Ammon's horn (tissue), 1 donor: ENCODE data around the gene MLNR.
A peak's percentile ranks its signal among the peaks of the same experiment; 100 is the strongest.

ENCODE experiments used
- DNase-seq: peaks from one replicate; pipeline ENCODE4 v3.0.0-alpha.2; 2016; ENCODE audit warnings: low spot score

Gene MLNR

GRCh38 chr13:49226613-49227012, 6.5 kb downstream of the MLNR start:
- DNase-seq = no peak

GRCh38 chr13:49234741-49235140, 14.6 kb downstream of the MLNR start:
- DNase-seq = no peak

DNA sequence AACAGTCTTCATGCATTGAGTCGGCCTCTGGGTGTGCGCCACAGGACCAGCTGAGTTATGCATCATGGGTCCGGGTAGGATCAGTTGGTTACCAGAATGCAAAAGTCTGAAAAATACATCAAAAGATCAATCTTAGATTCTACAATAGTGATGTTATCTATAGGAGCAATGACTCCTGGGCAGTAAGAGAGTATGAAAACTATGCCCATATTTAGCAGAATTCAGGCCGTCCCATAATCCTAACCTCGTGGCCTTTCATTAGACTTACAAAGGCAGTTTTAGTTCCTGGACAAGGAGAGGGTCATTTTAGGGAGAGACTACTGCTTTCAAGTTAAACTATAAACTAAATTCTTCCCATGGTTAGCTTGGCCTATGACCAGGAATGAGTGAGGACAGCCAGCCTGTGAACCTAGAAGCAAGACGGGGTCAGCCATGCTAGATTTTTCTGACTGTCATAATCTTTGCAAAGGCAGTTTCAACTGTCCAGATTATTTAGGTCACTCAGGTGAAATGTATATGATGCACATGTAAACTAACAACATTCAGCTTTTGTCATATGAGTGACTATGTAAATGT, 15.8 kb downstream of the MLNR start:
- no peak for DNase-seq

- no peak for DNase-seq
Measured at GRCh38 chr13:49238621-49239020, 18.5 kb downstream of the MLNR start.

DNA sequence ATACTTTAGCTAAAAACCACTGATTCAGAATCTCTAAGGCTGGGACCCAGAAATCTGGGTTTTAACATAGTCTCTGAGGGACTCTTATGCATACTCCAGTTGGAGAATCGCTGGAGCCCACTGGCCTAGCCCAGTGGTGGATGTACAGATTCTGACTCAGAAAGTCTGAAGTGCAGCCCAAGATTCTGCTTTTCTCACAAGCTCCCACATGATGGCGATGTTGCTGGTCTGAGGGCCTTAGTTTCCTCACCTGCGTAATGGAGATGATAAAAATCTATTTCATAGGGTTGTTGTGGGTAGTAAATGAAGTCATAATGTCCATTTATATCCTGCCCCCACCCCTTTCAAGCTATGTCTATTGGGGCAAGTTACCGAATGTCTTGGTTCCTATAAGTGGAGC, 19.9 kb downstream of the MLNR start:
- DNase-seq = no peak

DNA sequence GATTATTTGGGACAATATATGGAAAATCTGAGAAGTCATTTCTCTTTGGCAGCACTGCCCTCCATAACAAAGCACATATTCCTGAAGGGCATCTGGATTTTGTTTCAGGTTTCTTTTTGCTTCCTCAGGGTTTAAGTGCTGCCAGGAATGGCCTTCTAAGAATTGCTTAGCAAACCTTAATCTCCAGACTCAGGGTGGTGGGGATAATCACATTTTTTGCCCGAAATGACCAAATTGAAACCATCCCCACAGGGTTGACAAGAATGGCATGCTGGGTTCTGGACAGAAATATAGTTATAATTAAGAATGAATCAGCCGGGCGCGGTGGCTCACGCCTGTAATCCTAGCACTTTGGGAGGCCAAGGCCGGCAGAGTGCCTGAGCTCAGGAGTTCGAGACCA, 21.2 kb downstream of the MLNR start:
- DNase-seq = no peak

GRCh38 chr13:49245101-49245500, 25.0 kb downstream of the MLNR start:
- no peak for DNase-seq

GRCh38 chr13:49246850-49247642, 26.9 kb downstream of the MLNR start:
- no peak for DNase-seq

DNA sequence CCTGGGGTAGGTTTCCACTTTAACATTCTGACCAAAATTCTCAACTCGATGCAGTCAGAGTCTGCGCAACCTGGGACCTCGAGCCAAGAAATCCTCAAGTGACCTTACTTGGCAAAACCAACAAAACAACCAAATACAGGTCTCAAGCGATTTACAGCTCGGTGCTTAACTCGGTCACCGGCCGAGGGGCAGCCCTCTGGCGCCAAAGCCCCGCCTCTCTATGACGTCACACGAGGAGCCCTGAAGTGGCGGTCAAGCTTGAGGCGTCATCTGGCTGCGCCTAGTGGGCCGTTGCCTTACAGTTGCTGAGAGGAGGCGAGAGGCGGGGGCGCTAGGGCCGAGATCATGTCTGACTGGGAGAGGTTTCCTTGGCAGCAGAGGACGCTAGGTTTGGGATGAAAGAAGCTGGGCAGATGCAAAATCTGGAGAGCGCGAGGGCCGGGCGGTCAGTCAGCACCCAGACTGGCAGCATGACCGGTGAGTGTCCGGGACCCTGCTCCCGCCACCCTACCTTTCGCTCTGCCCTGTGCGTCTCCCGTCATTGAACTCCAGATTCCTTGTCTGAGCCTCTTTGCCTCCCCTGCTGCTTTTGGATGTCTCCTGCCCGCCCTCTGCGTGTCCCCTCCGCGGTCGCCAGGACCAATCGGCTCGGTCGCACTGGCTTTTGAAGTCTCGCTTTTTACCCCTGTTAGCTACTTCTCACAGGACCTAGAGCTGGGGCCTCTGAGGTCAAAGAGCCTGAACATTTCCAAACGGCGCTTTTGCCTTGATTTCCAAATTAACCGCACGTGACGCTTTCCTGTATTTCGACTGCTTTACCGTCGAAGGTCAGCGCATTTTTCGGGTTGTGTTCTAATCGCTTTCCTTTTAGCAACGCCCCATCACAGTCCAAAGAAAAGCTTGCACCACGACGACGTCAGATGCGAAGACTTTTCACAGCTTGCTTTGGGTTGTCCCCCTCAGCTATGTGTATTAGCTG, 27.8 kb downstream of the MLNR start, which contains the start of gene CDADC1:
Gene CDADC1 (plus strand): TSS at position 283 of the 979 bp plus-strand sequence. CDS start 113 bp downstream, at position 396.
- DNase-seq = peak; percentile 98

DNA sequence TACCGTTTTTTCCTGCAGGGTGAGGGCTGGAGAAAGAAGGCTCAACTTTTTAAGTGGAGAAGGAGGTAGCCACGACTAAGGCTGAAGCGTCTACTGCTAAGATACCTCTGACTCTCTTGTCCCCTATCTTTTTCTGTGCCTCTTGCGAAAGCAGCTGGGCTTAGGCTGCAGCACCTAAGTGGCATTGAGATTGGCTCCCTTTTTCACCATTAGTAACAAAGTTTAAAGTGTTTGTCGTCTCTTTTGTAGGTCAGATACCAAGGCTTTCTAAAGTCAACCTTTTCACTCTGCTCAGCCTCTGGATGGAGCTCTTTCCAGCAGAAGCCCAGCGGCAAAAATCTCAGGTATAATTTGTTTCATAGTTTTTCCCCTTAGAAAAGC, 28.5 kb downstream of the MLNR start:
- no peak for DNase-seq

DNA sequence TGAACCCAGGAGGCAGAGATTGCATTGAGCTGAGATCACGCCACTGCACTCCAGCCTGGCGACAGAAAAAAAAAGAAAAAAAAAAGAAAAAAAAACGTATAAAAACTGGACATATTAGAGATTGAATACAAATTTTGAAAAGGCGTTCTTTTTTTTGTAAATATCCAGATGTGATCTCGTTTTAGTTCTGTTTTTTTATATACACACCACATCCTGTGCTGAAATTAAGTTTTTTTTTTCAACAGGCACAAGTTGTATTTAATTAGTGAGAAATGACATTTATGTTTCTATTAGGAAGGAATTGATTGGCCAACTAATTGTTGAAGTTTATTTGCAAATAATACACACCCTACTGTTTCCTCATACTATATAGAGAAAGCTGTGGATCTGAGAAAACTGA, 31.2 kb downstream of the MLNR start:
- DNase-seq = no peak

GRCh38 chr13:49253310-49253709, 33.2 kb downstream of the MLNR start:
- DNase-seq = no peak

GRCh38 chr13:49254007-49254406, 33.9 kb downstream of the MLNR start:
- DNase-seq = no peak

DNA sequence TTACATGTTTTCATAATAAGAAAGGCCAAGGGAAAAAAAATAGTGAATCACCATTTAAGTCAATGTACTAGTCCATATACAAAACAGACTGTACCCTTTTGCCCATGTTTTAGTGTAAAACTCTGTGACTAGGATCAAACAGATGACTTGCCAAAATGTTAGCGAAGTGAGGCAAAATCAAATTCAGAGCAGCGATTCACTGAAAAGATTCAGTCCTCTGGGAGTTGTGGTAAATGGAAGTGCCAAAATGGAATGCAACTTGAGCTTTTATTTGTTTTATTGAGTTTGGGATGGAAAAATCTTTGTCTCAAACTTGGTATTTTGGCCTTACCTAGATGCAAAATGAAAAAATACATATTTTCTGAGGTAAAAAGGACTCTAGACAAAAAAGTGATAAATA, 36.7 kb downstream of the MLNR start:
- no peak for DNase-seq

- DNase-seq = no peak
Measured at GRCh38 chr13:49258089-49258796, 38.1 kb downstream of the MLNR start.

DNA sequence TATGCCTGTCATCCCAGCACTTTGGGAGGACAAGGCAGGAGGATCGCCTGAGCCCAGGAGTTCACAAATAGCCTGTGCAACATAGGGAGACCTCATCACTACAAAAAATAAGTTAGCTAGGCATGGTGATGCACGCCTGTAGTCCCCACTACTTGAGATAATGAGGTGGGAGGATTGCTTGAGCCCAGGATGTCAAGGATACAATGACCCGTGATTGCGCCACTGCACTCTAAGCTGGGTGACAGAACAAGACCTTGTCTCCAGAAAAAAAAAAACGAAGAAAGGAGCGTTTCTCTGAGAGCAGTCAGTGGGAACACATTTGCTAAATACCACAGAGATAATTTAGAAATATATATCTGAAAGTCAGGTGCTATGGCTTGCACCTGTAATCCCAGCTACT, 39.4 kb downstream of the MLNR start:
- DNase-seq = no peak

DNA sequence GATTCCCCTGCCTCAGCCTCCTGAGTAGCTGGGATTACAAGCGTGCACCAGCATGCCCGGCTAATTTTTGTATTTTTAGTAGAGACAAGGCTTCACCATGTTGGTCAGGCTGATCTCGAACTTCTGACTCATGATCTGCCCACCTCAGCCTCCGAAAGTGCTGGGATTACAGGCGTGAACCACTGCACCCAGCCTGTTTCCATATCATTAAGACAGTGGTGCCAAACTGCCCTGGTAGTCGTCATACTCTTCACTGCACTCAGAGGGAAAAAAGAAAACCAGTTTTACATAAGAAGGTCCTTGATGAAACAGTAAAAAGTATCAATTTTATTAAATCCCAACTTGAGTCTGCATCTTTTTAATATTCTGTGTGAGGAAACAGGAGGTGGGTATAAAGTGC, 42.5 kb downstream of the MLNR start:
- DNase-seq = no peak

- DNase-seq = no peak
Measured at GRCh38 chr13:49265822-49266221, 45.7 kb downstream of the MLNR start.

GRCh38 chr13:49271264-49271663, 51.1 kb downstream of the MLNR start:
- no peak for DNase-seq
